Measurements from ENCODE around the gene FLT1. TPM values are rescaled to one million over a fixed set of nuclear protein-coding genes. Genes with fewer than 3 reads are reported as not detected.

Gene FLT1
- total and polyA plus RNA-seq, 2 donors = 20.3 to 37.5 TPM

GRCh38 chr13:28452755-28453154 lies 42.2 kb downstream of the FLT1 start:
- H3K36me3 ChIP-seq (ENCODE audit: insufficient read depth) = no peaks in the 10 kb centered on the region
- no peak overlapping the region for H3K4me3 ChIP-seq (ENCODE audit: low read depth, low read length)
- H3K27ac ChIP-seq (ENCODE audit: low read depth) = no peak overlapping the region
- H3K4me1 ChIP-seq (ENCODE audit: insufficient read depth) = no peaks in the 10 kb centered on the region
- no peak for DNase-seq (ENCODE audit: extremely low spot score)

GRCh38 chr13:28451482-28452217 lies 43.3 kb downstream of the FLT1 start:
- Histone ChIP-seq H3K27ac (ENCODE audit: low read depth) (no peak overlapping the region), H3K36me3 (ENCODE audit: insufficient read depth) (no peaks in the 10 kb centered on the region), H3K4me1 (ENCODE audit: insufficient read depth) (no peaks in the 10 kb centered on the region), H3K4me3 (ENCODE audit: low read depth, low read length) (no peak overlapping the region)
- no peak for DNase-seq (ENCODE audit: extremely low spot score)
- WGBS = 53% methylated on average over 21 of the region's 21 CpGs

GRCh38 chr13:28449826-28450773 lies 44.8 kb downstream of the FLT1 start:
- H3K4me1 ChIP-seq (ENCODE audit: insufficient read depth) = no peaks in the 10 kb centered on the region
- WGBS = 46% methylated on average over 8 of the region's 8 CpGs
- no peaks in the 10 kb centered on the region for H3K36me3 ChIP-seq (ENCODE audit: insufficient read depth)
- DNase-seq (ENCODE audit: extremely low spot score) = no peak
- no peak overlapping the region for H3K4me3 ChIP-seq (ENCODE audit: low read depth, low read length)
- H3K27ac ChIP-seq (ENCODE audit: low read depth) = no peak overlapping the region

GRCh38 chr13:28448651-28449358 lies 46.1 kb downstream of the FLT1 start:
- no peaks in the 10 kb centered on the region for H3K4me1 ChIP-seq (ENCODE audit: insufficient read depth)
- WGBS = 96% methylated on average over 4 of the region's 4 CpGs

GRCh38 chr13:28447989-28448388 lies 46.9 kb downstream of the FLT1 start:
- DNase-seq (ENCODE audit: extremely low spot score) = no peak
- no peak overlapping the region for H3K4me3 ChIP-seq (ENCODE audit: low read depth, low read length)
- no peak overlapping the region for H3K27ac ChIP-seq (ENCODE audit: low read depth)
- H3K4me1 ChIP-seq (ENCODE audit: insufficient read depth) = no peaks in the 10 kb centered on the region
- no peaks in the 10 kb centered on the region for H3K36me3 ChIP-seq (ENCODE audit: insufficient read depth)

More at GRCh38 chr13:28448651-28449358, 46.1 kb downstream of the FLT1 start:
- Histone ChIP-seq H3K36me3 (ENCODE audit: insufficient read depth) (no peaks in the 10 kb centered on the region), H3K4me3 (ENCODE audit: low read depth, low read length) (no peak overlapping the region), H3K27ac (ENCODE audit: low read depth) (no peak overlapping the region)
- no peak for DNase-seq (ENCODE audit: extremely low spot score)

GRCh38 chr13:28447206-28447605 lies 47.7 kb downstream of the FLT1 start:
- Histone ChIP-seq H3K27ac (ENCODE audit: low read depth) (no peak overlapping the region), H3K36me3 (ENCODE audit: insufficient read depth) (no peaks in the 10 kb centered on the region), H3K4me1 (ENCODE audit: insufficient read depth) (no peaks in the 10 kb centered on the region), H3K4me3 (ENCODE audit: low read depth, low read length) (no peak overlapping the region)
- 95% methylated on average over 2 of the region's 2 CpGs for WGBS
- no peak for DNase-seq (ENCODE audit: extremely low spot score)

GRCh38 chr13:28442839-28443238 lies 52.1 kb downstream of the FLT1 start:
- no peaks in the 10 kb centered on the region for H3K4me1 ChIP-seq (ENCODE audit: insufficient read depth)
- DNase-seq (ENCODE audit: extremely low spot score) = no peak
- H3K4me3 ChIP-seq (ENCODE audit: low read depth, low read length) = no peak overlapping the region
- no peaks in the 10 kb centered on the region for H3K36me3 ChIP-seq (ENCODE audit: insufficient read depth)
- WGBS = 66% methylated on average over 3 of the region's 3 CpGs
- H3K27ac ChIP-seq (ENCODE audit: low read depth) = no peak overlapping the region

GRCh38 chr13:28441529-28441928 lies 53.4 kb downstream of the FLT1 start:
- Histone ChIP-seq H3K4me1 (ENCODE audit: insufficient read depth) (no peaks in the 10 kb centered on the region), H3K27ac (ENCODE audit: low read depth) (no peak overlapping the region), H3K36me3 (ENCODE audit: insufficient read depth) (no peaks in the 10 kb centered on the region), H3K4me3 (ENCODE audit: low read depth, low read length) (no peak overlapping the region)
- no peak for DNase-seq (ENCODE audit: extremely low spot score)

- DNase-seq (ENCODE audit: extremely low spot score) = no peak
- WGBS = 73% methylated on average over 4 of the region's 4 CpGs
- Histone ChIP-seq H3K4me1 (ENCODE audit: insufficient read depth) (no peaks in the 10 kb centered on the region), H3K4me3 (ENCODE audit: low read depth, low read length) (no peak overlapping the region), H3K27ac (ENCODE audit: low read depth) (no peak overlapping the region), H3K36me3 (ENCODE audit: insufficient read depth) (no peaks in the 10 kb centered on the region)
Measured at GRCh38 chr13:28440774-28441504, 54.0 kb downstream of the FLT1 start.

GRCh38 chr13:28438598-28439334 lies 56.2 kb downstream of the FLT1 start:
- DNase-seq (ENCODE audit: extremely low spot score) = no peak
- H3K4me1 ChIP-seq (ENCODE audit: insufficient read depth) = no peaks in the 10 kb centered on the region
- H3K4me3 ChIP-seq (ENCODE audit: low read depth, low read length) = no peak overlapping the region
- no peaks in the 10 kb centered on the region for H3K36me3 ChIP-seq (ENCODE audit: insufficient read depth)
- WGBS = 69% methylated on average over 12 of the region's 12 CpGs
- no peak overlapping the region for H3K27ac ChIP-seq (ENCODE audit: low read depth)

GRCh38 chr13:28438067-28438466 lies 56.9 kb downstream of the FLT1 start:
- H3K4me1 ChIP-seq (ENCODE audit: insufficient read depth) = no peaks in the 10 kb centered on the region
- no peak overlapping the region for H3K4me3 ChIP-seq (ENCODE audit: low read depth, low read length)
- H3K27ac ChIP-seq (ENCODE audit: low read depth) = no peak overlapping the region
- WGBS = 89% methylated on average over 8 of the region's 8 CpGs
- DNase-seq (ENCODE audit: extremely low spot score) = no peak
- no peaks in the 10 kb centered on the region for H3K36me3 ChIP-seq (ENCODE audit: insufficient read depth)

GRCh38 chr13:28435917-28436316 lies 59.0 kb downstream of the FLT1 start:
- Histone ChIP-seq H3K27ac (ENCODE audit: low read depth) (no peak overlapping the region), H3K36me3 (ENCODE audit: insufficient read depth) (no peaks in the 10 kb centered on the region), H3K4me1 (ENCODE audit: insufficient read depth) (no peaks in the 10 kb centered on the region), H3K4me3 (ENCODE audit: low read depth, low read length) (no peak overlapping the region)
- DNase-seq (ENCODE audit: extremely low spot score) = no peak
- 66% methylated on average over 6 of the region's 6 CpGs for WGBS

- WGBS = 29% methylated on average over 4 of the region's 4 CpGs
- DNase-seq (ENCODE audit: extremely low spot score) = no peak
- no peaks in the 10 kb centered on the region for H3K36me3 ChIP-seq (ENCODE audit: insufficient read depth)
Measured at GRCh38 chr13:28434926-28435325, 60.0 kb downstream of the FLT1 start.

More at GRCh38 chr13:28434926-28435325, 60.0 kb downstream of the FLT1 start:
- Histone ChIP-seq H3K27ac (ENCODE audit: low read depth) (no peak overlapping the region), H3K4me3 (ENCODE audit: low read depth, low read length) (no peak overlapping the region), H3K4me1 (ENCODE audit: insufficient read depth) (no peaks in the 10 kb centered on the region)
